ENCODE results near the gene LMTK3. TPM values are rescaled to one million over a fixed set of nuclear protein-coding genes. Genes with fewer than 3 reads are reported as not detected.

The LMTK3 gene
- total and polyA plus RNA-seq, 9 of the 15 experiments (the other 6 are each of a cell fraction or from before 2014, with no cell fraction given): 0.35 to 12.3 (median 2.0) TPM; not detected in 2

GRCh38 chr19:48496959-48497727 lies 14.5 kb downstream of the LMTK3 start:
- peaks cover 14% of the 10 kb centered on the region; the same call in 2 of the 3 replicates for H3K79me2 ChIP-seq (ENCODE audit: control insufficient read depth, insufficient read depth, low read length)
- H3K4me2 ChIP-seq (ENCODE audit: insufficient read depth, low read length): no peak overlapping the region
- WGBS (ENCODE audit: insufficient coverage, low coverage, missing lambda C conversion rate): 85% methylated on average over 23 of the region's 45 CpGs
- intact Hi-C loops (cut with micrococcal nuclease) (loop anchor here (10.0 kb wide), 1 partner anchor 102 kb away; the partner anchor contains the start of genes GRIN2D and KDELR1), in situ Hi-C loops (cut with MboI) (no loop called here)
- H3K9me1 ChIP-seq (ENCODE audit: control insufficient read depth, insufficient read depth, low read length): peaks cover 3% of the 10 kb centered on the region
- ATAC-seq (no peak), DNase-seq (ENCODE audit: extremely low read depth in 1 of 4, low spot score in 3 of 4) (no peak), FAIRE-seq (no peak)
- peaks cover 17 to 61% of the 10 kb centered on the region in 2 experiments for H3K4me1 ChIP-seq (replicated peaks in 1 of 2; ENCODE audit: control insufficient read depth in 2 of 2, insufficient read depth in 2 of 2, low read length in 2 of 2)
- BruUV-seq (replicated peaks): no TSS peak
- peak overlapping the region in 1 of 2 experiments; percentile 66; a peak in 1 of 4 replicates for H3K9ac ChIP-seq (ENCODE audit: insufficient read depth in 1 of 2, low read depth in 2 of 2, low read length in 2 of 2)
- H3K36me3 ChIP-seq (ENCODE audit: control insufficient read depth, insufficient read depth, low read length): peaks cover 3% of the 10 kb centered on the region; the same call in 1 of the 3 replicates
- no peaks in the 10 kb centered on the region for H3K9me3 ChIP-seq (replicated peaks; ENCODE audit: control insufficient read depth, insufficient read depth, low read depth, low read length)
- H4K20me1 ChIP-seq (replicated peaks; ENCODE audit: control insufficient read depth, insufficient read depth, low read length): 0 out of 2 replicates have a peak, but pooled peaks cover 4% of the 10 kb centered on the region
- no peak overlapping the region for H2AFZ ChIP-seq (ENCODE audit: low read depth, low read length)
- CTCF ChIA-PET (ENCODE audit: low intra/inter-chr PET ratio): no interaction called here
- TF ChIP-seq WHSC1 (IDR thresholded peaks at IDR 0.05; ENCODE audit: low read length) (no peak), ZBTB33 (CRISPR knock-in tag; IDR thresholded peaks at IDR 0.05) (peak; percentile 72), SP2 (IDR thresholded peaks at IDR 0.05; ENCODE audit: extremely low read depth, low read depth, low read length, poor library complexity, severe bottlenecking) (no peak), BCOR (IDR thresholded peaks at IDR 0.05) (peak; percentile 27; the same call in 1 of the 2 replicates), HDAC2 (IDR thresholded peaks at IDR 0.05) (no peak)
- H3K27ac ChIP-seq (ENCODE audit: extremely low read depth, low read depth, low read length): no peak overlapping the region
- H3K4me3 ChIP-seq: no peak overlapping the region
- POLR2A ChIA-PET: no interaction called here
- no peaks in the 10 kb centered on the region for H3K27me3 ChIP-seq (ENCODE audit: control insufficient read depth in 2 of 2, insufficient read depth in 2 of 2, low read length in 2 of 2)
